GM18520 (cell line): ENCODE data around the gene DYNLT3.
A peak's percentile ranks its signal among the peaks of the same experiment; 100 is the strongest.

Experiments used
- ATAC-seq: cut with Tn5 transposase; IDR thresholded peaks from one replicate; pipeline ENCODE4 v1.9.1; 2021; ENCODE audit not compliant: unreplicated experiment

Gene DYNLT3

DNA sequence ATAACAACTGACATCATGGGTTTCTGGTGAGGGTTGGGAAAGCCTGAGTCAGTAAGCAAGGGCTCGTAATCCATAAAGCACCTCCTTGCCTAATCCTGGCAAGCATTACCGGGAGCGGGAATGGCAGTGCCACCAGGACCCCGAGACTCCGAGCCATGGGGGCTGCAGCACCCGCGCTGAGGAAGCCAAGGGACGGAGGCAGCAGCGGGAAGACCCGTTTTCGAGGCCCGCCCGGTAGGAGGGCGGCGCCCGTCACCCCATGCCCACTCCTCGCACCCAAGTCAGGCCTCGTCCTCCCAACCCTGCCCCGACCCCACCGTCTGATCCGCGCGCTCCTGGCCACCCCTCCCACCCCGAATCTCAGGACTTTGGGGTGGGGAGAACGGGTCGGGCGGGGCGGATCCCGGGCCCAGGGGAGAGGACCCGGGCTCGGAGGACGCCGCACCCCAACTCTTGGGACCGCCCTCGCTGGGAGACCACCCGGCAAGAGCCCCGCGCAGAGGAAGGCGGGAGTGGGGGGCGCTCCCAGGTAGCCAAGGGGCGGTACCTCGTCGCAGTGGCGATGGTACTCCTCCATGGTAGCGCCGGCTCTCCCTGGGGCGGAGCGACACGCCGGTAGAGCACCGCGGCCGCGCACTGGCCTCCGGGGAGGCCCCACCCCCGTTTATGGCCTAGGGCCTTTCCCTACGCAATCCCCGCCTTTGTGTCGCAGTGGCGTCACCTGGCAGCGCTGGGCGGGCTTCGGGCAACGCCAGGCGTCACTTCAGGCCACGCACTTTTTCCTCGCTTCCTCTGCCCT is at the start of gene DYNLT3:
DYNLT3 (minus strand) TSS at position 638 of the 799 bp plus-strand sequence; CDS start at position 577, 61 bp downstream.
- peak; percentile 96 for ATAC-seq

- no peak for ATAC-seq
Measured at GRCh38 chrX:37896511-37896890, 49.1 kb upstream of the DYNLT3 start.

- ATAC-seq = no peak
Measured at GRCh38 chrX:37895795-37896510, 48.6 kb upstream of the DYNLT3 start.

DNA sequence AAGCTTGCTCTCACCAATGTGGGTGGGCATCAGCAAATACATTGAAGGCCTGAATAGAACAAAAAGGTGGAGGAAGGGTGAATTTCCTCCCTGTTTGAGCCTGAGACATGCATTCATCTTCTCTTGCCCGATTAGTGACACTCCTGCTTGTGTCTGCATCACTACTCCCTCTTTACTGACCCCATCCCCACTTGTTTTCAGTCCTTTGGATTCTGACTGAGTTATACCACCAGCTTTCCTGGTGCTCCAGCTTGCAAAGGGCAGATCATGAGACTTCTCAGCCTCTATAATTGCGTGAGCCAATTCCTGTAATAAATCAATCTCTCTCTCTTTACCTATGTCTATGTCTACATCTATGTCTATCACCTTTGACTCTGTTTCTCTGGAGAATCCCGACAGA is 47.4 kb upstream of the DYNLT3 start:
- ATAC-seq = no peak

DNA sequence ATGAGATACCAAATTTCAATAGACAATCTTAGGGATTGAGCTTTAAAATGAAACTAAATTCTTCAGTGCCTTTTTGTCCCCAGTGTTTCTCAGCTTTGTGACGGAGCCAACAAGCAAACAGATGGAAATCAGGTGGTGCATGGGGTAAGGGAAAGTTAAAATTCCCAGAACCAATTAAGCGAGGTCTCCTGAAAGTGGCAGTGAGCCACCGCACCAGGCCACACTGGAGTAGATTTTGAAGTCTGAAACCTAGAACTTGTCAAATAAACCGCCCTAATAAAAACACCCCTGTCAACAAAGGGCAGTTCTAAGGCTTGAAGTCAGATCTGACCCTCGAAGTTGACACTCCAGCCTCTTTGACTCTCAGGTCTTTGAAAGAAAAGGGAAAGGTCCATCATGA is 40.6 kb upstream of the DYNLT3 start:
- ATAC-seq = no peak

- ATAC-seq = no peak
Measured at GRCh38 chrX:37887347-37887746, 40.0 kb upstream of the DYNLT3 start.

DNA sequence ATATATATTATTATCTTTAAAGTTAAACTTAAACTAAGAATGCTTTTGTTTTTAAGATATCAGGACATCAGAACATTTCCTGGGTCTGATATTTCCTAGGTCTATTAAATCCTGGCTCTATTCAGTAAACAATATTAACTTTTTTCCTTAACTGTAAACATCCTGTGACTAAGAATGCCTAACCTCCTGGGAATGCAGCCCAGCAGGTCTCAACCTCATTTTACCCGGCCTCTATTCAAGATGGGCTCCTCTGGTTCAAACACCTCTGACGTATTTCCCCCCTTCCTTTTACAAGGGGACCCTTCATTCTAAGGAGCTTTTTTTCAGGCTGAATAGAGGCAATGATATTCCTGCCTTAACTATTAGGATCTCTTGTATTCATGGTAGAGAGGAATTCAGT is 35.8 kb upstream of the DYNLT3 start:
- ATAC-seq = no peak

DNA sequence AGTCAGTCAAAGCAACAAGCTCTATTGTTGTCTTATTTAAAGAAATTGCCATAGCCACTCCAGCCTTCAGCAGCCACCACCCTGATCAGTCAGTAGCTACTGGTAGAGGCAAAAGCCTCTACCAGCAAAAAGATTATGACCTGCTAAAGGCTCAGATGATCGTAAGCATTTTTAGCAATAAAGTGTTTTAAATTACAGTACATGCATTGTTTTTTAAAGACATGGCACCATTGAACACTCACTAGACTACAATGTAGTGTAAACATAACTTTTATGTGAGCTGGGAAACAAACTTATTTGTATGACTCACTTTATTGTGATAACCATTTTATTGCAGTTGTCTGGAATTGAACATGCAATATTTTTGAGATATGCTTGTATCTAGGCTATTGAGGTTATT is 32.3 kb upstream of the DYNLT3 start:
- no peak for ATAC-seq

GRCh38 chrX:37876716-37877115 is 29.3 kb upstream of the DYNLT3 start:
- no peak for ATAC-seq

- no peak for ATAC-seq
Measured at GRCh38 chrX:37875675-37876074, 28.3 kb upstream of the DYNLT3 start.

- ATAC-seq = no peak
Measured at GRCh38 chrX:37873220-37873619, 25.8 kb upstream of the DYNLT3 start.

- no peak for ATAC-seq
Measured at GRCh38 chrX:37872303-37872655, 24.9 kb upstream of the DYNLT3 start.

- ATAC-seq = no peak
Measured at GRCh38 chrX:37871626-37872302, 24.4 kb upstream of the DYNLT3 start.

GRCh38 chrX:37867536-37868153 is 20.3 kb upstream of the DYNLT3 start:
- no peak for ATAC-seq

DNA sequence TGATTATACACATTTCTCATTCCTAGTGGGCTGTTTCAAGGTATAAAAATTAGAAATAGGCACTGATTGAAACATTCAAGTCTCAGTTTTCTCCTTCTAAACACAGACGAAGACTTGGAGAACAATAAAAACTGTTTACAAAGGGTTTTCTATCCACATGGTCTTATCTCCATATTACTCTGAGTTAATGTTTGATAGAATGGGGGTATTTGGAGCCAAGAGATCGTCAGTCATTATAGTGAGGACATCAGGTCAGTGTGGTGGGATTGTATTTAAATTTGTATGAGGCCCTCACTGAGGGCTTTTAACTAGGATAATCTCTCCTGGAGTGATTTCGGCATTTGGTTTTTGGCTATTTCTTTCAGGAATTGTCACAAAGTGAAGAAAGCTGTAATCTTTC is 16.4 kb upstream of the DYNLT3 start:
- no peak for ATAC-seq

DNA sequence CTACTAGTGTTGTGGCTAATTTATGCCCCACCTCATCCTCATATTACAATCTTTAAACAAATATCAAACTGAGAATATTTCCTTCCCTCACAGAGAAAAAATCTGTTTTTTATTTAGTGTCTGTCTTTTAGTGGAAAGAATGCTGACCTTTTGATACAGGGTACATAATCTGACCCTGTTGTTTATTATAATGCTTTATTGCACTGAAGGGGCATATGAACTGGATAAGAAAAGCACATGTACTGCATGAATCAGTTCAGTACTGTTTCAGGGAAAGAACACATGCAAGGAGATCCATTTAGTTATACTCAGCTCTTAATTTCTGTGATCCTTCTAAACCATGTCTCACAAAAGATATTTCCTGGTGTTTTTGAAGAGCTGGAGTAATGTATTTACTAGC is 15.5 kb upstream of the DYNLT3 start:
- ATAC-seq = no peak

GRCh38 chrX:37860721-37861120 is 13.3 kb upstream of the DYNLT3 start:
- ATAC-seq = no peak

- ATAC-seq = no peak
Measured at GRCh38 chrX:37854748-37855147, 7.4 kb upstream of the DYNLT3 start.

- ATAC-seq = no peak
Measured at GRCh38 chrX:37854148-37854547, 6.8 kb upstream of the DYNLT3 start.

DNA sequence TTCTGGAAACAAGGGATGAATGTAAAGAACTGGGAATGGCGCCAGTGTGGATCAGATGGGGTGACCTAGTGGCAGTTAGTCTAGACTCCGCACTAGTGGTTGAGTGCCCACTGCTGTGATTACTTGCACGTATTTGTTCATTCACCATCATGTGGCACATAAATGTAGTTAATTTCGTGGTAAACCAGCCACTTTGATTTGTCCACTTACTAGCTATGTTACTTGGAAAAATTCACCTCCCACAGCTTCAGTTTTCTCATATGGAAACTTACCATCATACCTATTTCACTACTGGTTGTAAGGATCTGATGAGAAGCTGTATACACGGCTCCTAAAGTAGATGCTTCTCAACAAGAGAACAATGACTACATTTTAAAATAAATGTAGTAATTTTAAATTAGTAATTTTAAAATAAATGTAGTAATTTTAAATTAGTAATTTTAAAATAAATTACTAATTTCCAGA is 394 bp upstream of the DYNLT3 start:
- no peak for ATAC-seq

DNA sequence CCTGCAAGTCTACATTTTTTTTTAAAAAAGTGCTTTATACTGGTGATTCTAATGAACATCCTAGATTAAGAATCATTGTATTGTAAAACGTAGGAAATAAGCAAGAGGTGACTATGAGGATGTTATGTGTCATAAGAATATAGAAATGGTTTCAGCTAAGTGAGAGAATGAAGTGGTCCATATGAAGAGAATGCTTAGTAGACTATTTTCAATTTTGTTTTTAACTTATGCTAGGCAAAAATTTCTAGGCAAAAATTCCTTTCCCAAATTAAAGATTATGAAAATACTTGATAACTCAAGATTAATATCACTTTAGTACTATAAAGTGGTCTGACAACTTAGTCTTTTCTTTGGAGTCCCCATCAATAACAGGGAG is 825 bp downstream of the DYNLT3 start:
- no peak for ATAC-seq

GRCh38 chrX:37846141-37846540 is 1.2 kb downstream of the DYNLT3 start:
- ATAC-seq = no peak
